Lower leg skin (tissue), 4 donors: ENCODE measurements around the gene C1orf21. TPM values are rescaled to one million over a fixed set of nuclear protein-coding genes. Genes with fewer than 3 reads are reported as not detected.

Experiments used
- DNase-seq, 2 donors: peaks; one replicate each; pipeline ENCODE4 v3.0.0-alpha.2; 2019; ENCODE audit warnings: low spot score in 2 of 2
- H3K4me3 ChIP-seq: fragments of 200-600 bp; sonication (generic); 2 replicates; pipeline ENCODE4 v1.5.1; 2017; ENCODE audit warnings: mild to moderate bottlenecking, low read depth; ENCODE audit not compliant: poor library complexity, severe bottlenecking
- POLR2A ChIP-seq, 2 donors: fragments of 450-650 bp; IDR thresholded peaks; one replicate each; pipeline ENCODE4 v1.6.1; 2016 to 2017; ENCODE audit warnings: antibody characterized with exemption in 2 of 2, mild to moderate bottlenecking in 1 of 2, moderate library complexity in 1 of 2
- WGBS, 2 donors: methylation state at CpG; one replicate each; pipeline ENCODE4 v1.1.5; 2018; 5-methylcytosine and 5-hydroxymethylcytosine counted together
- intact Hi-C: fragments of 100-400 bp; cut with DNase I; formaldehyde crosslinking; loops from one replicate; pipeline ENCODE4 v1.15.0; 2023; ENCODE audit warnings: low total_unique reads
- total RNA-seq, 4 donors: library from RNA; depleted of rRNA; stranded (reverse); fragments of >200 nt; gene quantifications; one replicate each; pipeline ENCODE4 v1.1.0, GENCODE V29; 2016
- TF ChIP-seq, protein P1 (sequence below), 3 donors: fragments of 450-650 bp; IDR thresholded peaks; one replicate each; pipeline ENCODE4 v1.5.1; 2016; ENCODE audit warnings: antibody characterized with exemption in 3 of 3, mild to moderate bottlenecking in 3 of 3, moderate library complexity in 2 of 3

C1orf21 gene
- total RNA-seq, 4 donors from 2014 or later, result 37.6 to 79.4 (median 56.2) TPM

DNA sequence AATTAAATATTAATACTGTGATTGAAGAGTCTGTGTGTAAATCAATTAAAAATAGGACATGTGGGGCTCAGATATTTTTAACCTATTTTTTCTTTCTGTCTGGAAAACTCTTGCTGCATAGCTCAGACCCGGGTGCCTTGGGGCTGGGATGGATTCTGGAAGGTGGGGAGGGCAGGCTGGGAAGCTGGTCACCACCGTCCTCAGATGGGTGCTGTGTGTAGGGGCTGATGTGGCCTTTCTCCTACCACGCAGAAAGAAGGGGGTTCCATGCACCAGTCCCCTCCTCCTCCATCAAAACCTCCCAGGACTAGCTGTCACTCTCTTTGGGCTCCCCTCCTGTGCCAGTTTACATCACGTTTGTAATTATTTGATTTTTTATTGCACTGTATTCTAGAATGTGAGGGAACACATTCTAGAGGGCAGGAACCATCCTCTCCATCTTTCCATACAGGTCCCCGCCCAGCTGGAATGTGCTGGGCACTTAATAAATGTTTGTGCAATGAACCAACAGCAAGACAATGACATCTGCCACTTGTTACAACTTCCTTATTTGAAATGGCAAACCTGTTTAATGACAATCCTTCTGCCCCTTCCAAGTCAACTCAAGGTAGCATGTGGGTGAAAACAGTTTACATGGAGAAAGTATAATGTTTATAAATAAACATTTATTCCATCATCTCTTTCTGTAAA, 263.5 kb downstream of the C1orf21 start:
- no peak for TF ChIP-seq POLR2A (IDR thresholded peaks at IDR 0.05)
- TF ChIP-seq, protein P1, sequence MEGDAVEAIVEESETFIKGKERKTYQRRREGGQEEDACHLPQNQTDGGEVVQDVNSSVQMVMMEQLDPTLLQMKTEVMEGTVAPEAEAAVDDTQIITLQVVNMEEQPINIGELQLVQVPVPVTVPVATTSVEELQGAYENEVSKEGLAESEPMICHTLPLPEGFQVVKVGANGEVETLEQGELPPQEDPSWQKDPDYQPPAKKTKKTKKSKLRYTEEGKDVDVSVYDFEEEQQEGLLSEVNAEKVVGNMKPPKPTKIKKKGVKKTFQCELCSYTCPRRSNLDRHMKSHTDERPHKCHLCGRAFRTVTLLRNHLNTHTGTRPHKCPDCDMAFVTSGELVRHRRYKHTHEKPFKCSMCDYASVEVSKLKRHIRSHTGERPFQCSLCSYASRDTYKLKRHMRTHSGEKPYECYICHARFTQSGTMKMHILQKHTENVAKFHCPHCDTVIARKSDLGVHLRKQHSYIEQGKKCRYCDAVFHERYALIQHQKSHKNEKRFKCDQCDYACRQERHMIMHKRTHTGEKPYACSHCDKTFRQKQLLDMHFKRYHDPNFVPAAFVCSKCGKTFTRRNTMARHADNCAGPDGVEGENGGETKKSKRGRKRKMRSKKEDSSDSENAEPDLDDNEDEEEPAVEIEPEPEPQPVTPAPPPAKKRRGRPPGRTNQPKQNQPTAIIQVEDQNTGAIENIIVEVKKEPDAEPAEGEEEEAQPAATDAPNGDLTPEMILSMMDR (IDR thresholded peaks at IDR 0.05), result no peak
- H3K4me3 ChIP-seq, result no peak overlapping the region
- DNase-seq, result no peak
- intact Hi-C loops, result loop anchor here (10.0 kb wide), 1 partner anchor 86 kb away; no protein-coding TSS in a partner anchor
- 68 to 76% methylated on average over 5 of the region's 5 CpGs for WGBS, 2 donors

DNA sequence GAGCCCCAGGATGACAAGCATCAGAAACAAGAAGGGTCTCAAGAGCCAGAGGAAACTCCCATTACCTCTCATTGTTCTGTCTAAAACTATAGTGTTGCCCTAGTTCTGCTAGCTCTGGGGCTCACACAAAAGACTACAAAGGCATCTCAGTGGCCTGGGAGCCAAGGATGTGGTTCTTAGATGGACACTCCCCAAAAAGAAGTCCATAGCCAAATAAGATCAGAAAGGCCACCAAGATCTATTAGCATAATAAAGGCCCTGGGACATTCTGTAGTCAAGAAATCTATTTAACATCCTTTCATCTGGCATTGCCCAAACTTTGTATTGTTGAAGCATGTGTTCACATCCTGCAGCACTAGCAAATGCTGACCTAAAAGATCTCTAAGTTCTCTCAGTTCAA, 268.4 kb downstream of the C1orf21 start:
- TF ChIP-seq POLR2A (IDR thresholded peaks at IDR 0.05), result no peak
- TF ChIP-seq, protein P1 (IDR thresholded peaks at IDR 0.05), result no peak
- intact Hi-C loops, result loop anchor here (10.0 kb wide), 1 partner anchor 90 kb away; no protein-coding TSS in a partner anchor
- no peak for DNase-seq
- no peak overlapping the region for H3K4me3 ChIP-seq

DNA sequence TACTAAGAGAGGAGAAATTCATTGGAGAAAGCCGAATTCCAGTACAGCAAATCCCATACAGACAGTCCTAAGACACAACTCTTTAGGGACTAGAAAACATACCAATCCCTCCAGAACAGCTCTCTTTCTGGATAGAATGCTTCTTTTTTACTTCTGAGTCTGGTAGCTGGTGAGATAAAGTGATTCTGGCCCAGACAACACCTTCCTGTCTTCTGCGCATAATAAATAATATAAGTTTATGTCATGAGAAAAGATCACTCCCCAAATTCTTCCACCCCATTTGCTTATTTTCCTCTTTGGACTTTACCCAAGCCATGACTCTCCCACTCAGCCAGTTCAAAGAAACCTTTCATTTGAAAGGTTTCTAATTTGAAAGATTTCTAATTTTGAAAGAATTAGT, 269.4 kb downstream of the C1orf21 start:
- no peak for DNase-seq
- TF ChIP-seq, protein P1 (IDR thresholded peaks at IDR 0.05), result no peak
- TF ChIP-seq POLR2A (IDR thresholded peaks at IDR 0.05), result no peak
- 72 to 74% methylated on average over 2 of the region's 2 CpGs for WGBS, 2 donors
- intact Hi-C loops, result loop anchor here (10.0 kb wide), 1 partner anchor 91 kb away; no protein-coding TSS in a partner anchor
- H3K4me3 ChIP-seq, result no peak overlapping the region

DNA sequence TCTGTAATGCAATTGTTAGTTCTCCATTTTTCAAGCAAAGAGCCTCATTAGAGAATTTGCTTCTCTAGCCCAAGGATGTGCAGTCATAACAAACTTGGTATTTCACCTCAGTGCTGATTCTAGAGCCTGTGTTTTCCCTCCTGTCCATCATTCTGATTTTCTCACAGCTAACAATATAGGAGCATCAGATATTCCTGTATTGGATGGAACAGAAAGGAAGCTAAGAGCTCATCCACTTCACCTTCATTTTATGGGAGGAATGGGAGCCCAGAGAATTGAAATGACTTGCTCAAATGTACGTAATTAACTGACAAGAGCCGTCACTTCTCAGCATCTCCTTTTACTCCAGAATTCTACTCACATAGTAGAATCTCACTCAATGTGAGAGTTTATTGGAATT, 271.2 kb downstream of the C1orf21 start:
- no peak overlapping the region for H3K4me3 ChIP-seq
- intact Hi-C loops, result loop anchor here (10.0 kb wide), 1 partner anchor 93 kb away; no protein-coding TSS in a partner anchor
- TF ChIP-seq, protein P1 (IDR thresholded peaks at IDR 0.05), result no peak
- no peak for TF ChIP-seq POLR2A (IDR thresholded peaks at IDR 0.05)
- DNase-seq, result no peak
- WGBS, 2 donors, result 97% methylated on average over 2 of the region's 2 CpGs

DNA sequence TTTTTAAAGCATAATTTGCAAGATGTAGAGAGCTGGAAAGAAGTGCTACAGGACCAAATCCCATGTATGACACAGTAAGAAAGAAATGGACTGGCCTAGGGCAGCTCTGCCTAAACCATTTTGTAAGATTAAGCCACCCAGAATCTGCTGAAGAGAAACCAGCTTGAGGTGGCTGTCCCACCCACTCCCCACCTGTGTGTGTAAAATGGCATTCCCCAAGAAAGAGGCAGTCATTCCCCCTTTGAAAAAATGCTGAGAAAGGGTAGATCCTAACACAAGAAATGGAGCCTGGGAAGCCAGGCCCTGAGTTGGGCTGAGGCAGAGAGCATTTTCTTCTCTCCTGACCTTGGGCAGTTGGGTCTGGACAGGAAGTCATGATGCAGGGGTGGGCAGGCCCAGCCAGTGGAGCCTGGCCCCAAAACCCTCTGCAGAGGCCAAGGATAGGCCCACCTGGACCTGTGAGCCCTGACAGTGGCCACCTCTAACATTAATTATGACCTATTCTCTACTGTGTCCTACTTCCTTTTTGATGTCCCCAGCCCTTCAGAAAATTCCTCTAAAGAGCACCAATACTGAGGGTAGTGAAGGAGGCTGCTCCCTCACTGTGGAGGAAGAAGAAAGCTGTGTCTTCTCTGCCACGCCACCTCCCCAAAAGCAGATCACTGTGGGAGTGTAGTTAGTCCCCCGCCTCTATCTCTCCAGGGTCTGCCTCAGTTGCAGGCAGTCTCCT, 273.8 kb downstream of the C1orf21 start:
- H3K4me3 ChIP-seq, result no peak overlapping the region
- WGBS, 2 donors, result 97 to 100% methylated on average over 2 of the region's 2 CpGs
- TF ChIP-seq, protein P1 (IDR thresholded peaks at IDR 0.05), result no peak
- TF ChIP-seq POLR2A (IDR thresholded peaks at IDR 0.05), result no peak
- intact Hi-C loops, result loop anchor here (10.0 kb wide), 1 partner anchor 586 kb away; no protein-coding TSS in a partner anchor
- no peak for DNase-seq
